ENCODE measurements around the gene CARD10.

DNA sequence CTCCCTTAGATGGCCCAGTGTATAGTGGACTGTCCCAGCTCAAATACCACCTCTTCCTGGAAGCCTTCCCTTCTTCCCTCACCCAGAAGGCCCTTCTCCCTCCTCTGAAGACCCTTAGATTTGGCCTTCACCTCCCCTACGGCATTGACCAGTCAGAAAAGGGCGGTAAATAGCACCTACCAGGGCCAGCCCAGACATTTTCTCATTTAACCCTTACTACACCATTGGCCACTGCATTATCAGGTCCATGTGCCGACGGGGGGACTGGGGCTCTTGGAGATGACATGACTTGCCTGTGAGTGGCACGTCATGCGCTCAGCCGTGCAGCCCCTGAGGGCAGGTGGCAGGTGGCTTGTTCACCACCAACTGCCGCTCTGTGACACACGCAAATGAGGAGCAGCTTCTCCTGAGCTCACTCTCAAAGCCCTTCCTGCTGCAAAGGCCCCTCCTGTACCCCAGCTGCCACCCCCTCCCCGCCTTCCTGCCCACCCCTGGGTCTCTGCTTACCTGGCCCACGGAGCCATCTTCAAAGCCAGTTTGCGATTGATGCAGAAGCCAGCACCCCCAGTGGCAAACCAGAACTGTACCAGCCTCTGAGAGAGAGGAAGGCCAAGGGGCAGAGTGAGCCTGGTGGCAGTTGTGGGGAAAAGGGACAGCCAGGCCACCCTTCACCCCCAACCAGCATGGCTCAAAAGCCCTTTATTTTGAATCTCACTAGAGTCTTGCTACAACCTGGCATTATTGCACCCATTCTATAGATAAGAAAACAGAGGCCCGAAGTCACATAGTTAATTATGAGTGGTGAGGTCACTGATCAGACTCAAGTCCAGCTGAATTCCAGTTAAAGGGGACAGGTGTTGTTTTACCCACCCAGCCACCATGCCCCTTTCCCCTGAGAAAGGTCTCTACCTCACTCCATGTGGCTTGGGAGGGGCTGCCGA lies 42.6 kb downstream of the CARD10 start:
- TF ChIP-seq, protein P1, sequence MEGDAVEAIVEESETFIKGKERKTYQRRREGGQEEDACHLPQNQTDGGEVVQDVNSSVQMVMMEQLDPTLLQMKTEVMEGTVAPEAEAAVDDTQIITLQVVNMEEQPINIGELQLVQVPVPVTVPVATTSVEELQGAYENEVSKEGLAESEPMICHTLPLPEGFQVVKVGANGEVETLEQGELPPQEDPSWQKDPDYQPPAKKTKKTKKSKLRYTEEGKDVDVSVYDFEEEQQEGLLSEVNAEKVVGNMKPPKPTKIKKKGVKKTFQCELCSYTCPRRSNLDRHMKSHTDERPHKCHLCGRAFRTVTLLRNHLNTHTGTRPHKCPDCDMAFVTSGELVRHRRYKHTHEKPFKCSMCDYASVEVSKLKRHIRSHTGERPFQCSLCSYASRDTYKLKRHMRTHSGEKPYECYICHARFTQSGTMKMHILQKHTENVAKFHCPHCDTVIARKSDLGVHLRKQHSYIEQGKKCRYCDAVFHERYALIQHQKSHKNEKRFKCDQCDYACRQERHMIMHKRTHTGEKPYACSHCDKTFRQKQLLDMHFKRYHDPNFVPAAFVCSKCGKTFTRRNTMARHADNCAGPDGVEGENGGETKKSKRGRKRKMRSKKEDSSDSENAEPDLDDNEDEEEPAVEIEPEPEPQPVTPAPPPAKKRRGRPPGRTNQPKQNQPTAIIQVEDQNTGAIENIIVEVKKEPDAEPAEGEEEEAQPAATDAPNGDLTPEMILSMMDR (conservative IDR thresholded peaks at IDR 0.05; ENCODE audit: low read length), result no peak
- no peak for TF ChIP-seq EZH2phosphoT487 (IDR thresholded peaks at IDR 0.05; ENCODE audit: borderline replicate concordance)

All from Loucy (cell line).